Right ventricle myocardium inferior (tissue), 1 donor: ENCODE measurements around the gene PSMC3. TPM values are rescaled to one million over a fixed set of nuclear protein-coding genes. Genes with fewer than 3 reads are reported as not detected.

Experiments
- ATAC-seq: fragments of 200-7000 bp; cut with Tn5 transposase; one replicate; pipeline ENCODE4 v1.9.1; 2020; ENCODE audit warnings: mild to moderate bottlenecking, moderate library complexity
- DNase-seq: peaks from one replicate; pipeline ENCODE4 v3.0.0; 2021; ENCODE audit errors: missing footprints
- intact Hi-C: fragments of 100-400 bp; cut with DNase I; formaldehyde crosslinking; loops from one replicate; pipeline ENCODE4 v1.11.0; 2022
- total RNA-seq: library from RNA; stranded (reverse); fragmentation: NEBNext Ultra II Directional; extraction: Animal tissue kit (Norgen Biotek cat#: 25700); gene quantifications from one replicate; pipeline ENCODE4 v1.2.1, GENCODE V29; 2021
- donor health status: DM: no; HTN: yes; CAD: no; lungs with severe emphysema.

Gene PSMC3
- total RNA-seq, 1 donor from 2014 or later = 160 TPM

- no peak for ATAC-seq
- no peak for DNase-seq
- intact Hi-C loops = no loop called here
Observed at GRCh38 chr11:47446833-47447232, 20.6 kb upstream of the PSMC3 start.

- no peak for ATAC-seq
Observed at GRCh38 chr11:47445840-47446239, 19.6 kb upstream of the PSMC3 start.

GRCh38 chr11:47443817-47444216 lies 17.6 kb upstream of the PSMC3 start:
- no peak for ATAC-seq
- DNase-seq = no peak
- intact Hi-C loops = no loop called here

More at GRCh38 chr11:47445840-47446239, 19.6 kb upstream of the PSMC3 start:
- DNase-seq = no peak
- intact Hi-C loops = no loop called here

GRCh38 chr11:47443028-47443700 lies 16.9 kb upstream of the PSMC3 start:
- no peak for DNase-seq
- intact Hi-C loops = no loop called here

GRCh38 chr11:47442514-47442913 lies 16.3 kb upstream of the PSMC3 start:
- intact Hi-C loops = no loop called here
- no peak for DNase-seq
- peak; percentile 84 for ATAC-seq

More at GRCh38 chr11:47443028-47443700, 16.9 kb upstream of the PSMC3 start:
- ATAC-seq = no peak

- intact Hi-C loops = no loop called here
- DNase-seq (no peak), ATAC-seq (no peak)
Observed at GRCh38 chr11:47441421-47441820, 15.2 kb upstream of the PSMC3 start.

- intact Hi-C loops = no loop called here
Observed at GRCh38 chr11:47440054-47440476, 13.8 kb upstream of the PSMC3 start.

GRCh38 chr11:47438721-47439120 lies 12.5 kb upstream of the PSMC3 start:
- DNase-seq = no peak
- ATAC-seq = no peak
- intact Hi-C loops = no loop called here

More at GRCh38 chr11:47440054-47440476, 13.8 kb upstream of the PSMC3 start:
- DNase-seq (no peak), ATAC-seq (no peak)

- DNase-seq (no peak), ATAC-seq (peak; percentile 69)
- intact Hi-C loops = no loop called here
Observed at GRCh38 chr11:47437746-47438418, 11.6 kb upstream of the PSMC3 start.

GRCh38 chr11:47437218-47437745 lies 11.0 kb upstream of the PSMC3 start:
- intact Hi-C loops = no loop called here
- ATAC-seq (no peak), DNase-seq (no peak)

GRCh38 chr11:47436726-47437125 lies 10.5 kb upstream of the PSMC3 start:
- ATAC-seq (no peak), DNase-seq (no peak)
- intact Hi-C loops = no loop called here

GRCh38 chr11:47435687-47436086 lies 9.4 kb upstream of the PSMC3 start:
- intact Hi-C loops = no loop called here
- DNase-seq (no peak), ATAC-seq (no peak)

GRCh38 chr11:47434011-47434786 lies 8.0 kb upstream of the PSMC3 start:
- DNase-seq = no peak
- intact Hi-C loops = no loop called here
- no peak for ATAC-seq

- DNase-seq = no peak
- intact Hi-C loops = no loop called here
- no peak for ATAC-seq
Observed at GRCh38 chr11:47433157-47433556, 6.9 kb upstream of the PSMC3 start.

- DNase-seq = no peak
- intact Hi-C loops = no loop called here
Observed at GRCh38 chr11:47431356-47432083, 5.3 kb upstream of the PSMC3 start.

GRCh38 chr11:47430524-47430923 lies 4.3 kb upstream of the PSMC3 start:
- DNase-seq (no peak), ATAC-seq (no peak)
- intact Hi-C loops = no loop called here

More at GRCh38 chr11:47431356-47432083, 5.3 kb upstream of the PSMC3 start:
- no peak for ATAC-seq

- intact Hi-C loops = loop anchor here (1.0 to 2.0 kb wide), 2 partner anchors 17 to 127 kb away; partner anchors contain the start of genes CELF1 and SLC39A13
- DNase-seq = no peak
- no peak for ATAC-seq
Observed at GRCh38 chr11:47425611-47426010, 628 bp downstream of the PSMC3 start.

GRCh38 chr11:47418454-47419259 lies 7.6 kb downstream of the PSMC3 start:
- intact Hi-C loops = no loop called here
- no peak for DNase-seq
- ATAC-seq = no peak
